ENCODE data around the gene PDE4D.

- TF ChIP-seq, protein P1, sequence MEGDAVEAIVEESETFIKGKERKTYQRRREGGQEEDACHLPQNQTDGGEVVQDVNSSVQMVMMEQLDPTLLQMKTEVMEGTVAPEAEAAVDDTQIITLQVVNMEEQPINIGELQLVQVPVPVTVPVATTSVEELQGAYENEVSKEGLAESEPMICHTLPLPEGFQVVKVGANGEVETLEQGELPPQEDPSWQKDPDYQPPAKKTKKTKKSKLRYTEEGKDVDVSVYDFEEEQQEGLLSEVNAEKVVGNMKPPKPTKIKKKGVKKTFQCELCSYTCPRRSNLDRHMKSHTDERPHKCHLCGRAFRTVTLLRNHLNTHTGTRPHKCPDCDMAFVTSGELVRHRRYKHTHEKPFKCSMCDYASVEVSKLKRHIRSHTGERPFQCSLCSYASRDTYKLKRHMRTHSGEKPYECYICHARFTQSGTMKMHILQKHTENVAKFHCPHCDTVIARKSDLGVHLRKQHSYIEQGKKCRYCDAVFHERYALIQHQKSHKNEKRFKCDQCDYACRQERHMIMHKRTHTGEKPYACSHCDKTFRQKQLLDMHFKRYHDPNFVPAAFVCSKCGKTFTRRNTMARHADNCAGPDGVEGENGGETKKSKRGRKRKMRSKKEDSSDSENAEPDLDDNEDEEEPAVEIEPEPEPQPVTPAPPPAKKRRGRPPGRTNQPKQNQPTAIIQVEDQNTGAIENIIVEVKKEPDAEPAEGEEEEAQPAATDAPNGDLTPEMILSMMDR (IDR thresholded peaks at IDR 0.05): no peak
- TF ChIP-seq POLR2A (IDR thresholded peaks at IDR 0.05): no peak
These were observed 959.5 kb downstream of the PDE4D start for GRCh38 chr5:58933891-58934628.
